Duodenal mucosa (tissue), 2 donors: ENCODE data around the gene GLCCI1.

Experiments
- H3K27ac ChIP-seq: one replicate; pipeline ENCODE4 v1.7.0; 2013; ENCODE audit warnings: low read depth, low read length
- H3K27me3 ChIP-seq, 2 donors: one replicate each; pipeline ENCODE4 v1.7.0; 2013; ENCODE audit warnings: low read length in 2 of 2, control low read depth in 1 of 2; ENCODE audit not compliant: insufficient read depth in 2 of 2, control insufficient read depth in 1 of 2
- H3K36me3 ChIP-seq, 2 donors: one replicate each; pipeline ENCODE4 v1.7.0; 2013; ENCODE audit warnings: low read length in 2 of 2, control low read depth in 1 of 2; ENCODE audit not compliant: insufficient read depth in 2 of 2, control insufficient read depth in 1 of 2
- H3K4me1 ChIP-seq, 2 donors: one replicate each; pipeline ENCODE4 v1.7.0; 2013; ENCODE audit warnings: low read length in 2 of 2, control low read depth in 1 of 2; ENCODE audit not compliant: insufficient read depth in 2 of 2, control insufficient read depth in 1 of 2
- H3K4me3 ChIP-seq, 2 donors: one replicate each; pipeline ENCODE4 v1.7.0; 2013; ENCODE audit warnings: low read length in 2 of 2, low read depth in 1 of 2
- H3K9ac ChIP-seq, 2 donors: one replicate each; pipeline ENCODE4 v1.7.0; 2013; ENCODE audit warnings: low read length in 2 of 2, low read depth in 1 of 2
- H3K9me3 ChIP-seq, 2 donors: one replicate each; pipeline ENCODE4 v1.7.0; 2013; ENCODE audit warnings: low read length in 2 of 2, control low read depth in 1 of 2; ENCODE audit not compliant: control insufficient read depth in 1 of 2

Gene GLCCI1

GRCh38 chr7:7970531-7971307, 2.1 kb downstream of the GLCCI1 start:
- peak overlapping the region; percentile 9 to 79 for H3K9ac ChIP-seq

GRCh38 chr7:7971308-7972040, 2.9 kb downstream of the GLCCI1 start:
- peaks cover 0 to 14% of the 10 kb centered on the region in 2 donors for H3K4me1 ChIP-seq
- no peaks in the 10 kb centered on the region for H3K9me3 ChIP-seq
- H3K36me3 ChIP-seq: no peaks in the 10 kb centered on the region
- no peak overlapping the region for H3K27ac ChIP-seq
- H3K9ac ChIP-seq: peak overlapping the region in 1 of 2 donors; percentile 34
- H3K4me3 ChIP-seq: peak overlapping the region; percentile 92 to 94
- H3K27me3 ChIP-seq: no peaks in the 10 kb centered on the region

More at GRCh38 chr7:7970531-7971307, 2.1 kb downstream of the GLCCI1 start:
- Histone ChIP-seq H3K9me3 (no peaks in the 10 kb centered on the region), H3K36me3 (no peaks in the 10 kb centered on the region), H3K27ac (no peak overlapping the region), H3K4me1 (peaks cover 0 to 14% of the 10 kb centered on the region in 2 donors), H3K27me3 (no peaks in the 10 kb centered on the region), H3K4me3 (peak overlapping the region; percentile 92 to 94)

- no peaks in the 10 kb centered on the region for H3K27me3 ChIP-seq
- peaks cover 0 to 14% of the 10 kb centered on the region in 2 donors for H3K4me1 ChIP-seq
- H3K9me3 ChIP-seq: no peaks in the 10 kb centered on the region
- H3K4me3 ChIP-seq: peak overlapping the region; percentile 92 to 94
- no peak overlapping the region for H3K9ac ChIP-seq
- no peaks in the 10 kb centered on the region for H3K36me3 ChIP-seq
- no peak overlapping the region for H3K27ac ChIP-seq
These were observed 3.5 kb downstream of the GLCCI1 start for GRCh38 chr7:7972128-7972527.

- H3K9me3 ChIP-seq: no peaks in the 10 kb centered on the region
- H3K27ac ChIP-seq: no peak overlapping the region
- no peaks in the 10 kb centered on the region for H3K36me3 ChIP-seq
- peak overlapping the region in 1 of 2 donors; percentile 15 for H3K4me3 ChIP-seq
- H3K27me3 ChIP-seq: no peaks in the 10 kb centered on the region
- no peak overlapping the region for H3K9ac ChIP-seq
- peaks cover 0 to 14% of the 10 kb centered on the region in 2 donors for H3K4me1 ChIP-seq
These were observed 4.5 kb downstream of the GLCCI1 start for GRCh38 chr7:7972922-7973594.

- H3K9me3 ChIP-seq: no peaks in the 10 kb centered on the region
- H3K9ac ChIP-seq: no peak overlapping the region
- H3K27me3 ChIP-seq: no peaks in the 10 kb centered on the region
- H3K4me3 ChIP-seq: no peak overlapping the region
- peaks cover 0 to 5% of the 10 kb centered on the region in 2 donors for H3K4me1 ChIP-seq
- H3K27ac ChIP-seq: no peak overlapping the region
- no peaks in the 10 kb centered on the region for H3K36me3 ChIP-seq
These were observed 8.1 kb downstream of the GLCCI1 start for GRCh38 chr7:7976677-7977076.

- no peak overlapping the region for H3K9ac ChIP-seq
- no peaks in the 10 kb centered on the region for H3K27me3 ChIP-seq
- no peak overlapping the region for H3K4me3 ChIP-seq
- no peaks in the 10 kb centered on the region for H3K36me3 ChIP-seq
- H3K4me1 ChIP-seq: peaks cover 0 to 4% of the 10 kb centered on the region in 2 donors
- H3K9me3 ChIP-seq: no peaks in the 10 kb centered on the region
- no peak overlapping the region for H3K27ac ChIP-seq
These were observed 9.2 kb downstream of the GLCCI1 start for GRCh38 chr7:7977774-7978173.

- Histone ChIP-seq H3K4me3 (no peak overlapping the region), H3K9me3 (no peaks in the 10 kb centered on the region), H3K9ac (no peak overlapping the region), H3K36me3 (no peaks in the 10 kb centered on the region), H3K4me1 (peaks cover 0 to 4% of the 10 kb centered on the region in 2 donors), H3K27me3 (no peaks in the 10 kb centered on the region), H3K27ac (no peak overlapping the region)
These were observed 10.3 kb downstream of the GLCCI1 start for GRCh38 chr7:7978860-7979259.

GRCh38 chr7:7979558-7979957, 11.0 kb downstream of the GLCCI1 start:
- Histone ChIP-seq H3K27ac (no peak overlapping the region), H3K9ac (no peak overlapping the region), H3K27me3 (no peaks in the 10 kb centered on the region), H3K36me3 (no peaks in the 10 kb centered on the region), H3K4me3 (no peak overlapping the region), H3K4me1 (peaks cover 0 to 4% of the 10 kb centered on the region in 2 donors), H3K9me3 (no peaks in the 10 kb centered on the region)

GRCh38 chr7:7980134-7980533, 11.5 kb downstream of the GLCCI1 start:
- Histone ChIP-seq H3K4me1 (peaks cover 0 to 4% of the 10 kb centered on the region in 2 donors), H3K4me3 (no peak overlapping the region), H3K27ac (no peak overlapping the region), H3K36me3 (no peaks in the 10 kb centered on the region), H3K27me3 (no peaks in the 10 kb centered on the region), H3K9ac (no peak overlapping the region), H3K9me3 (no peaks in the 10 kb centered on the region)

GRCh38 chr7:7982904-7983303, 14.3 kb downstream of the GLCCI1 start:
- Histone ChIP-seq H3K36me3 (no peaks in the 10 kb centered on the region), H3K27ac (no peak overlapping the region), H3K9me3 (no peaks in the 10 kb centered on the region), H3K9ac (no peak overlapping the region), H3K4me1 (peaks cover 0 to 4% of the 10 kb centered on the region in 2 donors), H3K4me3 (no peak overlapping the region), H3K27me3 (no peaks in the 10 kb centered on the region)
